HUDEP-2 (cell line): ENCODE data around the gene AGBL1.
"Not testable (repeated sequence)": the region's sequence is repeated elsewhere in the genome, so short reads cannot be mapped to it uniquely, and the experiment has no call there.

ENCODE experiments used
- DNase-seq, 76 experiments: peaks; one replicate each; lab custom pipeline; 2025; ENCODE audit not compliant: unreplicated experiment in 76 of 76; lab: John Stamatoyannopoulos, UW

Gene AGBL1

GRCh38 chr15:86082619-86083380 lies 3.1 kb downstream of the AGBL1 start:
- DNase-seq = no peak

- DNase-seq = no peak
Measured at GRCh38 chr15:86087808-86088207, 8.1 kb downstream of the AGBL1 start.

- no peak for DNase-seq
Measured at GRCh38 chr15:86089422-86089821, 9.8 kb downstream of the AGBL1 start.

- no peak for DNase-seq
Measured at GRCh38 chr15:86101818-86102217, 22.1 kb downstream of the AGBL1 start.

GRCh38 chr15:86103825-86104224 lies 24.2 kb downstream of the AGBL1 start:
- no peak for DNase-seq

- DNase-seq = no peak
Measured at GRCh38 chr15:86106306-86106705, 26.6 kb downstream of the AGBL1 start.

- DNase-seq = no peak
Measured at GRCh38 chr15:86115145-86115801, 35.6 kb downstream of the AGBL1 start.

GRCh38 chr15:86121568-86122225 lies 42.0 kb downstream of the AGBL1 start:
- DNase-seq = no peak

- not testable (repeated sequence) for DNase-seq
Measured at GRCh38 chr15:86122691-86123391, 43.2 kb downstream of the AGBL1 start.

- no peak for DNase-seq
Measured at GRCh38 chr15:86125775-86126174, 46.1 kb downstream of the AGBL1 start.

- no peak for DNase-seq
Measured at GRCh38 chr15:86127547-86127946, 47.9 kb downstream of the AGBL1 start.

GRCh38 chr15:86135041-86135440 lies 55.4 kb downstream of the AGBL1 start:
- DNase-seq = no peak

GRCh38 chr15:86136861-86137260 lies 57.2 kb downstream of the AGBL1 start:
- DNase-seq = no peak

- no peak for DNase-seq
Measured at GRCh38 chr15:86138798-86139197, 59.1 kb downstream of the AGBL1 start.

GRCh38 chr15:86139828-86140227 lies 60.2 kb downstream of the AGBL1 start:
- peak in 8 of 76 experiments; percentile 0 to 11 (median 4) for DNase-seq

GRCh38 chr15:86154705-86155104 lies 75.0 kb downstream of the AGBL1 start:
- no peak for DNase-seq

- DNase-seq = no peak
Measured at GRCh38 chr15:86155551-86155950, 75.9 kb downstream of the AGBL1 start.

GRCh38 chr15:86157606-86158293 lies 78.1 kb downstream of the AGBL1 start:
- no peak for DNase-seq

GRCh38 chr15:86159468-86159867 lies 79.8 kb downstream of the AGBL1 start:
- DNase-seq = no peak

- DNase-seq = no peak
Measured at GRCh38 chr15:86161250-86161649, 81.6 kb downstream of the AGBL1 start.

- no peak for DNase-seq
Measured at GRCh38 chr15:86162172-86162591, 82.5 kb downstream of the AGBL1 start.
